ENCODE results near the gene LSM11.
"Not testable (repeated sequence)": the region's sequence is repeated elsewhere in the genome, so short reads cannot be mapped to it uniquely, and the experiment has no call there.

The LSM11 gene

DNA sequence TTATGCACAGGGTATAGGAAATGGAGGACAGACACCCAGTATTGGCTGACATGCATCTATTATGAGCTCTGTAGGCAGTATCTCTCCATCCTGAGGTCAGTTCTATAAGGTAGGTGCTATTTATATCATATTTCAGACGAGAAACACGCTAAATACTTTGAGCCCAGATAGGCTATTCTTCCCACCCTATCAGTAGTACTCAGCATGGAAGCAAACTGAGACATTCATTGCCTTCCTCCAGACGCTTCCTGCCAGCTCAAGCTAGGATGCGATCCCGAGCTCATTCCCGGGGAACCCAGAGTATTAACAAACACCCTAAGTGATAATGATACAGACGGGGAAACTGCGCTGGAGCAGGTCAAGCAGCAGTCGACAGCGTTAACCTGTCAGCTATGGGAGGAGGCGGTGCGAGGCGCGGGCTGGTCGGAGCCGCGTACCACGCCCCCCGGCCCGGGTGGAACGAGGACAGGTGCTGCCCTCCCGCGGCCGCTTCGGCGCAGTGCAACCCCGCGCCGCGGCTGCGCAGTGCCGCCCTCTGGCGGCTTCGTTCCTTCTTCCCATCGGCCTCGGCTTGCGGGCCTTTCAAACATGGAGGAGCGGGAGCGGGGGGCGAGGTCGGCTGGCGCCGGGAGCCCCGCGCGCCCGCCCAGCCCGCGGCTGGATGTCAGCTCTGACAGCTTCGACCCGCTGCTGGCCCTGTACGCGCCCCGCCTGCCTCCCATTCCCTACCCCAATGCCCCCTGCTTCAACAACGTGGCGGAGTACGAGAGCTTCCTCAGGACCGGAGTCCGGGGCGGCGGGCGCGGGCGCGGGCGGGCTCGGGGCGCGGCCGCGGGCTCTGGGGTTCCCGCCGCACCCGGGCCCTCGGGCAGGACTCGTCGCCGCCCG lies at the start of gene LSM11:
Gene LSM11, plus strand, starts transcription at position 550 of the 888 bp plus-strand sequence. Its CDS starts 39 bp downstream, at position 589.
- peak; percentile 81 for DNase-seq

DNA sequence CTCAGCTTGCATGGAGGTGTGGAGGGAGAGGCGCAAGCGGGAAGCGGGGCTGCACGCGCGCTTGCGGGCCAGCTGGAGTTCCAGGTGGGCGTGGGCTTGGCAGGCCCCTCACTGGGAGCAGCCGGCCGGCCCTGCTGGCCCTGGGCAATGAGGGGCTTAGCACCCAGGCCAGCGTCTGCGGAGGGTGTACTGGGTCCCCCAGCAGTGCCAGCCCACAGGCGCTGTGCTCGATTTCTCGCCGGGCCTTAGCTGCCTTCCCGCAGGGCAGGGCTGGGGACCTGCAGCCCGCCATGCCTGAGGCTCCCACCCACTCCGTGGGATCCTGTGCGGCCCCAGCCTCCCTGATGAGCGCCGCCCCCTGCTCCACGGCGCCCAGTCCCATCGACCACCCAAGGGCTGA lies 49.7 kb upstream of the LSM11 start:
- DNase-seq, result not testable (repeated sequence)

GRCh38 chr5:157696154-157696553 lies 47.4 kb upstream of the LSM11 start:
- not testable (repeated sequence) for DNase-seq

DNA sequence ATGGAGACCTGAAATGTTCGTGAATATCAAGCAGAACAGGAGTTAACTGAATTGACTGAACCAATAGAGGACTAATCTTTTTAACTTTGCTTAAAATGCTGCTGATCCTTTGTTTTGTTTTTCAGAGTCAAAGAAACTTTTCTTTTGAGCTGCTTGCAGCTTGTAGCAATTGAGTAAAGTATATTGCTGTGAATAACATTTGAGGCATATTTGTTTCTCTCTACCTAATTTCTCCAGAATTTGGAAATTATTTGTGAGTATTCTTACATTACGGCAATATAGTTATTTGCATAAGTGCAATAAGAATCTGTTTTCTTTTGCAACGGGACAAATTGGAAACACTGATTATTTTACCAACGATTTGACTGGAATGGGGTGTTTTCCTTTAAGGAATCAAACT lies 44.8 kb upstream of the LSM11 start:
- DNase-seq, result not testable (repeated sequence)

DNA sequence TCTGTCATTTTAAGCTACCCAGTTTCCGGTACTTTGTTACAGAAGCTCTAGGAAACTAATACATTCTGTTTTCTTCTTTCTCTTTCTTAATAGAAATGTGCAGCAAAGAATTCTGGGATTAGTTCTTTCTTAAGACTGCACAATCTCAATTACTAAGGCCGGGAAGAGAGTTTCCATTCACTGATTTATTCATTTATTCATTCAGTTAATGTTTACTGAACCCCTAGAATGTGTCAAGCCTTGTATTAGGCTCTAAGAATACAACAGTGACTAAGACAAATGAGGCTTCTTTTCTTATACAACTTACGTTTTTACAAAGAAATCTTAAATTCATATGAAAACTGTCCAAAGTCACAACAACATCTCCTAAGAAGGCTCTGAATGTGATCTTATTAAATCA lies 39.8 kb upstream of the LSM11 start:
- DNase-seq, result no peak

GRCh38 chr5:157708866-157709265 lies 34.6 kb upstream of the LSM11 start:
- no peak for DNase-seq

- DNase-seq, result no peak
These were observed 34.2 kb upstream of the LSM11 start for GRCh38 chr5:157709346-157709745.

- DNase-seq, result no peak
These were observed 33.1 kb upstream of the LSM11 start for GRCh38 chr5:157710431-157710830.

GRCh38 chr5:157710882-157711281 lies 32.6 kb upstream of the LSM11 start:
- DNase-seq, result no peak

DNA sequence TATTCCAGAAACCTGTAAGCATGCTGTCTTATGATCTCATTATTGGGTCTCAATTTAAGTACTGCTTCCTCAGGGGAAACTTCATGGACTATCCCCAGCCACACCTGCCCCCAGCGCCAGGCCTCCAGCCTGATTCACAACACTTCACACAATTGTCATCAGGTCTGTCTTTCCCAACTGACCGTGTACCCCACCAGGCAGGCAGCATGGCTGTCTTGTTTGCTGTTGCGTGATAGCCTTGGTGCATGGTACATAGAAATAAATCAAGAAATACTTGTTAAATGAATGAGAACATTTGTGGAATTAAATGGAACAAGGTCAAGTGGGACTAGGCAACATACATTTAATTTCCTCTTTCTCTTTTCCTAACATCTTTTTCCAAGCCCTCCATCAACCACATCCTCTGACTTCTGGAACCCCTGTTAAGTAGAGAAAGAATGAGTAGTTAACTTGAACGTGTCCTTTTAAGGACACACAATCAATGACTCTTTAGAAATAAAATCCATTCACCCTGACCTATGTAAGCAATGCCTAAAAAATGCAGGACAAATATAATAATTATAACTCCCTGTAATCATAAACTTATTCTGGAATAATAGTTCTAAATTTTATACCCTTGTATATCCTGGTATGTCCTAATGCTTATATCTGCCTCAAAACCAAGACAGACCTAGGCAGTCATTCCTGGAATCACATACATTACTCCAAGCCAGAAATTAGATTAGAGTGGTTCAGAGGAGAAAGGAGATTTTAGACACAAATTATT lies 29.5 kb upstream of the LSM11 start:
- no peak for DNase-seq

- DNase-seq, result no peak
These were observed 29.0 kb upstream of the LSM11 start for GRCh38 chr5:157714596-157714864.

- no peak for DNase-seq
These were observed 25.0 kb upstream of the LSM11 start for GRCh38 chr5:157718519-157718918.

- no peak for DNase-seq
These were observed 24.3 kb upstream of the LSM11 start for GRCh38 chr5:157719245-157719644.

- no peak for DNase-seq
These were observed 22.4 kb upstream of the LSM11 start for GRCh38 chr5:157721159-157721558.

GRCh38 chr5:157722895-157723294 lies 20.6 kb upstream of the LSM11 start:
- DNase-seq, result not testable (repeated sequence)

DNA sequence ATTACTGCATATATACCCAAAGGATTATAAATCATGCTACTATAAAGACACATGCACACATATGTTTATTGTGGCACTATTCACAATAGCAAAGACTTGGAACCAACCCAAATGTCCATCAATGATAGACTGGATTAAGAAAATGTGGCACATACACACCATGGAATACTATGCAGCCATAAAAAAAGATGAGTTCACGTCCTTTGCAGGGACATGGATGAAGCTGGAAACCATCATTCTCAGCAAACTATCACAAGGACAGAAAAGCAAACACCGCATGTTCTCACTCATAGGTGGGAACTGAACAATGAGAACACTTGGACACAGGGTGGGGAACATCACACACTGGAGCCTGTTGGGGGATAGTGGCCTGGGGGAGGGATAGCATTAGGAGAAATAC lies 16.9 kb upstream of the LSM11 start:
- DNase-seq, result not testable (repeated sequence)

DNA sequence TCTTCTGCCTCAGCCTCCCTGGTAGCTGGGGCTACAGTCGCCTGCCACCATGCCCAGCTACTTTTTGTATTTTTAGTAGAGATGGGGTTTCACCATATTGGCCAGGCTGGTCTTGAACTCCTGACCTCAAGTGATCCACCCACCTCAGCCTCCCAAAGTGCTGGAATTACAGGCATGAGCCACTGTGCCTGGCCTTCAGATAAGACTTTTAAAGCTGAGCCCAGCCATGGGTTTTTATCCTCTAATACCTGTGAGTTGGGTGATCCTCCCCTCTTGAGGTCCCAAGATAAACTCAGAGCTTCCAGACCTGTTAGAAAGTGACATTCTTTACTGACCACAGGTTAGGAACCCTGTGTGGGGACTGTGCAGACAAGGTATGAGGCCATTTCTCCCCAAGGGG lies 15.7 kb upstream of the LSM11 start:
- not testable (repeated sequence) for DNase-seq

DNA sequence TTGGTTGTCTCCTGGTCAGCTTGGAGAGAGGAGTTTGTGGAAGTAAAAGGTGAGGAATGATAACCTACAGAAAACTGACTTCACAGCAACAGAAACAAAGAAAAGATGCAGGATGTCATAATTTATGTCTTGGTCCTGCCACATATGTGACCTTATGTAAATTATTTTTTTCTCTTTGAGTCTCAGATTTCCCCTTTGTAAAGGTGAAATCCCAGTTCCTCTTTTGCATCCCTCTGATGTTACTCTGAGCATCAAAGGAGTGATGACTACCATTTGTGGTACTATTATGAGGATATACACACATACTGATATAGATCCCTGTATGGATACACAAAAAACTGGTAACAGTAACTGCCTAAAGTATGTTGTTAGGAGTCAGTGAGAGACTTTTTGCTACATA lies 13.7 kb upstream of the LSM11 start:
- no peak for DNase-seq

- no peak for DNase-seq
These were observed 12.6 kb upstream of the LSM11 start for GRCh38 chr5:157730900-157731271.

- peak; percentile 98 for DNase-seq
These were observed 12.0 kb upstream of the LSM11 start, which contains the start of gene THG1L for GRCh38 chr5:157731272-157732129. THG1L (plus strand) TSS chr5:157731420; CDS start chr5:157731441, 21 bp downstream.

GRCh38 chr5:157732130-157732514 lies 11.4 kb upstream of the LSM11 start:
- no peak for DNase-seq

DNA sequence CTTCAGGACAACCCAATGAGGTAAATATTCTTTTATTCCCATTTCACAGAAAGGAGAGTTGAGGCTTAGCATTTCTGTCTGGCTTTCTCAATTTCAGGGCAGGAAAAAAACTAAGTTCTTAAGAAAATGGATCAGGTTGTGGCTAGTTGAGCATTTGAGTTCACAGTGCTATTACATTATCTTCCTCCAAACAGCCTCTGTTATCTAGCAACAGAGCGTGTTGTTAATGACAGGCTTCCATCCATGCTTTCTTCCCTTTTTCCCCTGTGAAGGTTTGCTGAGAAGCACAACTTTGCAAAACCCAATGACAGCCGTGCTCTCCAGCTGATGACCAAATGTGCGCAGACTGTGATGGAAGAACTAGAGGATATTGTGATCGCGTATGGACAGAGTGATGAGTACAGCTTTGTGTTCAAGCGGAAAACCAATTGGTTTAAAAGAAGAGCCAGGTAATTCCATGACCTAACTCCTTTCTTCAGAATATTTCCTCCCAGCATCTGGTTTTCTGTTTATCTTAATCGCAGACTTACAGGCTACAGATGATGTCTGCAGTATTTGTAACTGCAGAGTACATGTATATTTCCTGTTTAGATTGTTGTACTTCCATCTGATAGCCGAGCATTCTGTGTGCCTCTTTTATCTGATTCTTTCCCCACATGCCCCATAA lies 10.8 kb upstream of the LSM11 start:
- DNase-seq, result no peak

GRCh38 chr5:157734436-157734835 lies 9.1 kb upstream of the LSM11 start:
- DNase-seq, result no peak
